HepG2 (cell line): Measurements from ENCODE around the gene THSD4. TPM values are rescaled to one million over a fixed set of nuclear protein-coding genes. Genes with fewer than 3 reads are reported as not detected.

ENCODE experiments used
- ATAC-seq: fragments of 200-7000 bp; cut with Tn5 transposase; 3 replicates; pipeline ENCODE4 v1.9.1; 2020; ENCODE audit warnings: mild to moderate bottlenecking, moderate library complexity
- BruUV-seq: library from RNA; stranded (reverse); fragments of 400-500 nt; replicated peaks from 2 replicates; lab custom pipeline; 2021; lab: Mats Ljungman, UMichigan
- CTCF ChIA-PET: fragments of 300-600 bp; formaldehyde crosslinking; extraction: SDS; loops from one replicate; lab custom pipeline; 2021; ENCODE audit warnings: low total read pairs, inconsistent platforms, low intra/inter-chr PET ratio; lab: Yijun Ruan, JAX
- POLR2A ChIA-PET: fragments of 350-600 bp; sonication (Branson Sonifier 250); formaldehyde crosslinking; loops from one replicate; lab custom pipeline; 2020; ENCODE audit warnings: antibody characterized with exemption, inconsistent platforms; lab: Yijun Ruan, JAX
- DNase-seq: peaks from one replicate; pipeline ENCODE4 v3.0.0-alpha.2; 2015; ENCODE audit warnings: low spot score
- FAIRE-seq: peaks from 3 replicates; lab custom pipeline; 2011; peaks lifted over from hg19 to GRCh38; lab: Jason Lieb, UNC
- H2AFZ ChIP-seq: one replicate; pipeline ENCODE4 v1.6.1; 2011; ENCODE audit warnings: low read length, inconsistent platforms
- H3K27ac ChIP-seq: fragments of 300-600 bp; 3 replicates; pipeline ENCODE4 v1.8.0; 2011; ENCODE audit warnings: mixed run types, mild to moderate bottlenecking, mixed read lengths, low read length, inconsistent platforms; ENCODE audit not compliant: insufficient read depth; ENCODE audit errors: extremely low read length
- H3K27me3 ChIP-seq, 2 experiments: fragments of 200-600 bp in 1 of 2; 2 replicates in 1 of 2; 3 replicates in 1 of 2; pipeline versions ENCODE4 v1.6.0 to v1.8.0; 2011; ENCODE audit warnings: low read length in 2 of 2, mild to moderate bottlenecking in 2 of 2, moderate library complexity in 2 of 2, inconsistent platforms in 1 of 2; ENCODE audit not compliant: insufficient read depth in 2 of 2, control insufficient read depth in 1 of 2
- H3K36me3 ChIP-seq, 2 experiments: fragments of 200-600 bp in 1 of 2; replicated peaks in 1 of 2; 2 replicates in 1 of 2; 3 replicates in 1 of 2; pipeline versions ENCODE4 v1.5.1 to v1.8.0; 2011; ENCODE audit warnings: low read length in 2 of 2, inconsistent platforms in 1 of 2; ENCODE audit not compliant: insufficient read depth in 2 of 2, control insufficient read depth in 1 of 2
- H3K4me1 ChIP-seq: 2 replicates; pipeline ENCODE4 v1.5.1; 2012; ENCODE audit warnings: low read length, inconsistent platforms; ENCODE audit not compliant: insufficient read depth
- H3K4me2 ChIP-seq: 2 replicates; pipeline ENCODE4 v1.6.0; 2011; ENCODE audit warnings: low read depth, low read length, inconsistent platforms
- H3K4me3 ChIP-seq, 3 experiments: fragments of 200-600 bp in 1 of 3; sonication (generic), shearing (Covaris generic) in 1 of 3; replicated peaks in 1 of 3; 2 replicates each; pipeline ENCODE4 v1.5.1; 2011 to 2016; ENCODE audit warnings: low read length in 3 of 3, inconsistent platforms in 2 of 3, low read depth in 2 of 3, mild to moderate bottlenecking in 2 of 3, control low read depth in 1 of 3, mixed read lengths in 1 of 3; ENCODE audit not compliant: insufficient read depth in 1 of 3
- H3K79me2 ChIP-seq: one replicate; pipeline ENCODE4 v1.6.1; 2011; ENCODE audit warnings: low read length, inconsistent platforms; ENCODE audit not compliant: insufficient read depth
- H3K9ac ChIP-seq: 2 replicates; pipeline ENCODE4 v1.6.0; 2011; ENCODE audit warnings: mild to moderate bottlenecking, low read depth, low read length, inconsistent platforms; ENCODE audit not compliant: insufficient read depth
- H3K9me3 ChIP-seq: 2 replicates; pipeline ENCODE4 v1.5.1; 2012; ENCODE audit warnings: mild to moderate bottlenecking, low read length
- H4K20me1 ChIP-seq: 2 replicates; pipeline ENCODE4 v1.6.0; 2011; ENCODE audit warnings: inconsistent platforms, mild to moderate bottlenecking, low read length, moderate library complexity; ENCODE audit not compliant: insufficient read depth
- HMG20B ChIP-seq: conservative IDR thresholded peaks from 2 replicates; pipeline ENCODE4 v1.6.1; 2016; ENCODE audit warnings: missing genetic modification reagents, missing compliant biosample characterization
- PLRG1 ChIP-seq: fragments of 450-650 bp; conservative IDR thresholded peaks from 2 replicates; pipeline ENCODE4 v1.6.1; 2016
- ZNF703 ChIP-seq: sonication (generic); formaldehyde crosslinking; IDR thresholded peaks from 2 replicates; pipeline ENCODE4 v1.5.1; 2020; ENCODE audit warnings: missing genetic modification reagents, mild to moderate bottlenecking, moderate library complexity, borderline replicate concordance
- ZNF766 ChIP-seq: sonication (generic); formaldehyde crosslinking; IDR thresholded peaks from 2 replicates; pipeline ENCODE4 v1.5.0; 2020; ENCODE audit warnings: missing genetic modification reagents, borderline replicate concordance
- WGBS: methylation state at CpG from one replicate; pipeline ENCODE4 v1.1.6; 2017; ENCODE audit warnings: low lambda C conversion rate; 5-methylcytosine and 5-hydroxymethylcytosine counted together
- in situ Hi-C: cut with HindIII; loops from 2 replicates; pipeline ENCODE4 v1.10.0; 2017; ENCODE audit warnings: low pct_unique_long_range_greater_than_20kb; ENCODE audit not compliant: extremely low pct_ligation_motif_present
- intact Hi-C: fragments of 100-400 bp; cut with micrococcal nuclease; formaldehyde crosslinking; loops from one replicate; pipeline ENCODE4 v1.10.0; 2022; ENCODE audit not compliant: unreplicated experiment
- polyA plus RNA-seq, 8 experiments: library from polyadenylated mRNA; depleted of rRNA in 3 of 8; stranded (reverse) in 7 of 8; unstranded in 1 of 8; fragments of >200 nt; fragmentation: Illumina TruSeq in 4 of 8; extraction: Trizol in 4 of 8; gene quantifications; 2 replicates each; pipeline versions ENCODE4 v1.2.1 to v1.2.3, GENCODE V29; 2011 to 2016; ENCODE audit warnings: low read depth in 4 of 8, missing spikeins in 1 of 8, mixed read lengths in 1 of 8; ENCODE audit not compliant: insufficient read depth in 1 of 8
- total RNA-seq, 5 experiments: library from RNA; depleted of rRNA; stranded (reverse); fragments of >200 nt; fragmentation: Illumina TruSeq; extraction: Trizol; gene quantifications; 2 replicates each; pipeline ENCODE4 v1.2.3, GENCODE V29; 2016; ENCODE audit warnings: low read depth in 1 of 5

The THSD4 gene
- total and polyA plus RNA-seq, 2 of the 13 experiments (the other 11 are each of a cell fraction or from before 2014, with no cell fraction given), result 0.07 to 0.21 TPM

- TF ChIP-seq ZNF703 (CRISPR knock-in tag), result no peak
Measured at GRCh38 chr15:71359246-71359645, 244.0 kb downstream of the THSD4 start (continued).

- TF ChIP-seq PLRG1, result no peak
- no peak for TF ChIP-seq ZNF766 (CRISPR knock-in tag)
- peaks cover 12% of the 10 kb centered on the region for H3K4me1 ChIP-seq
- H3K4me3 ChIP-seq, result no peak overlapping the region
- H2AFZ ChIP-seq, result no peak overlapping the region
- ATAC-seq, result no peak
- no peaks in the 10 kb centered on the region for H3K36me3 ChIP-seq
- no peak for DNase-seq
- BruUV-seq, result no TSS peak
- FAIRE-seq, result no peak
- H3K9ac ChIP-seq, result no peak overlapping the region
- no peaks in the 10 kb centered on the region; a peak in 1 of 5 replicates for H3K27me3 ChIP-seq
- POLR2A ChIA-PET, result no interaction called here
- H3K9me3 ChIP-seq, result no peaks in the 10 kb centered on the region
- no peaks in the 10 kb centered on the region for H4K20me1 ChIP-seq
- no peak overlapping the region for H3K27ac ChIP-seq
- intact Hi-C loops, result no loop called here
- WGBS, result 69% methylated on average over 8 of the region's 8 CpGs
- CTCF ChIA-PET, result no interaction called here
- no peak overlapping the region for H3K4me2 ChIP-seq
- H3K79me2 ChIP-seq, result no peaks in the 10 kb centered on the region
- in situ Hi-C loops, result no loop called here
Measured at GRCh38 chr15:71362556-71362955, 247.3 kb downstream of the THSD4 start.

- Histone ChIP-seq H3K9me3 (no peaks in the 10 kb centered on the region), H3K36me3 (no peaks in the 10 kb centered on the region), H3K79me2 (no peaks in the 10 kb centered on the region), H3K27ac (no peak overlapping the region), H3K4me2 (no peak overlapping the region), H3K9ac (no peak overlapping the region), H4K20me1 (no peaks in the 10 kb centered on the region), H3K4me1 (peaks cover 12% of the 10 kb centered on the region), H3K4me3 (no peak overlapping the region), H3K27me3 (no peaks in the 10 kb centered on the region), H2AFZ (no peak overlapping the region)
- no peak for TF ChIP-seq HMG20B (CRISPR knock-in tag)
- DNase-seq, result no peak
- in situ Hi-C loops, result no loop called here
- ATAC-seq, result no peak
- no TSS peak for BruUV-seq
- POLR2A ChIA-PET, result no interaction called here
- CTCF ChIA-PET, result no interaction called here
- intact Hi-C loops, result no loop called here
- no peak for FAIRE-seq
- WGBS, result 74% methylated on average over 11 of the region's 11 CpGs
Measured at GRCh38 chr15:71362987-71363968, 248.0 kb downstream of the THSD4 start.
